Activated CD8-positive, alpha-beta memory T cell treated with anti-CD3 and anti-CD28 coated beads, Interleukin-2, amount 10 ng/mL, durations not matched to agents 7 days and 5 days (primary cell): ENCODE results near the gene PCSK6. TPM values are rescaled to one million over a fixed set of nuclear protein-coding genes. Genes with fewer than 3 reads are reported as not detected.
A peak's percentile ranks its signal among the peaks of the same experiment; 100 is the strongest.
"Not testable (repeated sequence)": the region's sequence is repeated elsewhere in the genome, so short reads cannot be mapped to it uniquely, and the experiment has no call there.

Experiments used
- ATAC-seq: fragments of 150-1000 bp; cut with Tn5 transposase; one replicate; pipeline ENCODE4 v1.10.0; 2021; ENCODE audit warnings: moderate library complexity
- CTCF ChIA-PET: fragments of 350-600 bp; sonication (Branson Sonifier 250); formaldehyde crosslinking; loops from one replicate; lab custom pipeline; 2021; ENCODE audit warnings: antibody characterized with exemption; lab: Charles Lee
- DNase-seq: peaks from one replicate; pipeline ENCODE4 v3.0.0-alpha.2; 2020
- H3K27ac Mint-ChIP-seq: one replicate; pipeline ENCODE4 v1.8.0; 2021; ENCODE audit warnings: mild to moderate bottlenecking, mixed read lengths
- H3K27me3 Mint-ChIP-seq: one replicate; pipeline ENCODE4 v1.8.0; 2021; ENCODE audit warnings: mixed read lengths
- H3K36me3 Mint-ChIP-seq: one replicate; pipeline ENCODE4 v1.8.0; 2021; ENCODE audit warnings: mild to moderate bottlenecking, mixed read lengths
- H3K4me1 Mint-ChIP-seq: one replicate; pipeline ENCODE4 v1.8.0; 2021; ENCODE audit warnings: mixed read lengths
- H3K4me3 Mint-ChIP-seq: one replicate; pipeline ENCODE4 v1.8.0; 2021; ENCODE audit warnings: mild to moderate bottlenecking, moderate library complexity, mixed read lengths
- H3K9me3 Mint-ChIP-seq: one replicate; pipeline ENCODE4 v1.8.0; 2022; ENCODE audit warnings: low read depth, mixed read lengths
- total RNA-seq, 2 experiments: library from RNA; stranded (reverse); gene quantifications; one replicate each; pipeline ENCODE4 v1.2.3, GENCODE V29; 2021

The PCSK6 gene
- total RNA-seq, 2 experiments from 2014 or later, result 0.44 to 1.5 TPM

DNA sequence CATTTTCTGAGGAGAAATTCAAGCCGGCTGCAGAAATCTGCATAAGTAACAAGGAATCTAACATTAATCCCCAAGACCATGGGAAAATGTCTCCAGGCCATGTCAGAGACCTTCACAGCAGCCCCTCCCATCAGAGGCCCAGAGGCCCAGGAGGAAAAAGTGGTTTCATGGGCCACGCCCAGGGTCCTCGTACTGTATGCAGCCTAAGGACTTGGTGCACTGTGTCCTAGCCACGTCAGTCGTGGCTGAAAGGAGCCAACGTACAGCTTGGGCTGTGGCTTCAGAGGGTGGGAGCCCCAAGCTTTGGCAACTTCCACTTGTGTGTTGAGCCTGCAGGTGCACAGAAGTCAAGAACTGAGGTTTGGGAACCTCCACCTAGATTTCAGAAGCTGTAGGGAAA lies 73.0 kb downstream of the PCSK6 start:
- H3K36me3 Mint-ChIP-seq, H3K27ac Mint-ChIP-seq, H3K4me3 Mint-ChIP-seq, ATAC-seq, H3K9me3 Mint-ChIP-seq, CTCF ChIA-PET, H3K4me1 Mint-ChIP-seq: not testable (repeated sequence)
- peaks cover 29% of the 10 kb centered on the region for H3K27me3 Mint-ChIP-seq
- DNase-seq, result peak; percentile 29

- H3K27ac Mint-ChIP-seq, result no peak overlapping the region
- H3K27me3 Mint-ChIP-seq, result peaks cover 26% of the 10 kb centered on the region
- no peaks in the 10 kb centered on the region for H3K4me1 Mint-ChIP-seq
- H3K36me3 Mint-ChIP-seq, result no peaks in the 10 kb centered on the region
- ATAC-seq, result no peak
- no peaks in the 10 kb centered on the region for H3K9me3 Mint-ChIP-seq
- CTCF ChIA-PET, result no interaction called here
- H3K4me3 Mint-ChIP-seq, result no peak overlapping the region
- no peak for DNase-seq
These were observed 76.3 kb downstream of the PCSK6 start for GRCh38 chr15:101413239-101413638.

DNA sequence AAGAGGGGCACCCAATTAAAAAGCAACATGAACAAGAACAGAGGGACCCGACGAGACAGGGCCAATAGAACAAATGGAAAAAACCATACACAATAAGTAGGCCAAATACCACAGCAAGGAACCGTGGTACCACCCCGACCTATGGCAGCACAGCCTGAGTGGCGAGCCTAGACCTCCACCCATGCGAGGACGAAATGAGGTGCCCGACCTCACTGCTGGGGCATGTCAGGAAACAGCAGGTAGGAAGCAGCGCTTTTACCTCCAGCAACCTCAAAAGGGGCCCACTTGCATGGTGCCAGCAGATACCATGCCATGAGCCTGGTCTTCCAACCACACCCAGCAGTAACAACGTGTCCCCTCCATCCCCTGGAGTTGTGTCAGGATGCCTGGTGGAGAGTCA lies 77.9 kb downstream of the PCSK6 start:
- H3K36me3 Mint-ChIP-seq, result no peaks in the 10 kb centered on the region
- no peak overlapping the region for H3K27ac Mint-ChIP-seq
- peaks cover 24% of the 10 kb centered on the region for H3K27me3 Mint-ChIP-seq
- ATAC-seq (no peak), DNase-seq (peak; percentile 31)
- CTCF ChIA-PET, result no interaction called here
- no peaks in the 10 kb centered on the region for H3K9me3 Mint-ChIP-seq
- no peak overlapping the region for H3K4me3 Mint-ChIP-seq
- H3K4me1 Mint-ChIP-seq, result peaks cover 2% of the 10 kb centered on the region

GRCh38 chr15:101411085-101411484 lies 78.4 kb downstream of the PCSK6 start:
- CTCF ChIA-PET, result no interaction called here
- H3K27ac Mint-ChIP-seq, result no peak overlapping the region
- no peaks in the 10 kb centered on the region for H3K36me3 Mint-ChIP-seq
- peaks cover 22% of the 10 kb centered on the region for H3K27me3 Mint-ChIP-seq
- DNase-seq (no peak), ATAC-seq (no peak)
- H3K4me1 Mint-ChIP-seq, result peaks cover 2% of the 10 kb centered on the region
- no peaks in the 10 kb centered on the region for H3K9me3 Mint-ChIP-seq
- H3K4me3 Mint-ChIP-seq, result no peak overlapping the region

GRCh38 chr15:101410612-101411011 lies 78.9 kb downstream of the PCSK6 start:
- no peak for ATAC-seq
- H3K4me1 Mint-ChIP-seq, result peaks cover 2% of the 10 kb centered on the region
- no peaks in the 10 kb centered on the region for H3K36me3 Mint-ChIP-seq
- no peak overlapping the region for H3K4me3 Mint-ChIP-seq
- no peaks in the 10 kb centered on the region for H3K9me3 Mint-ChIP-seq
- CTCF ChIA-PET, result no interaction called here
- no peak overlapping the region for H3K27ac Mint-ChIP-seq
- no peak for DNase-seq
- peaks cover 17% of the 10 kb centered on the region for H3K27me3 Mint-ChIP-seq

GRCh38 chr15:101409621-101410020 lies 79.9 kb downstream of the PCSK6 start:
- peaks cover 13% of the 10 kb centered on the region for H3K27me3 Mint-ChIP-seq
- CTCF ChIA-PET, result no interaction called here
- ATAC-seq (no peak), DNase-seq (peak; percentile 37)
- peaks cover 2% of the 10 kb centered on the region for H3K4me1 Mint-ChIP-seq
- no peaks in the 10 kb centered on the region for H3K9me3 Mint-ChIP-seq
- H3K36me3 Mint-ChIP-seq, result no peaks in the 10 kb centered on the region
- no peak overlapping the region for H3K27ac Mint-ChIP-seq
- H3K4me3 Mint-ChIP-seq, result no peak overlapping the region

DNA sequence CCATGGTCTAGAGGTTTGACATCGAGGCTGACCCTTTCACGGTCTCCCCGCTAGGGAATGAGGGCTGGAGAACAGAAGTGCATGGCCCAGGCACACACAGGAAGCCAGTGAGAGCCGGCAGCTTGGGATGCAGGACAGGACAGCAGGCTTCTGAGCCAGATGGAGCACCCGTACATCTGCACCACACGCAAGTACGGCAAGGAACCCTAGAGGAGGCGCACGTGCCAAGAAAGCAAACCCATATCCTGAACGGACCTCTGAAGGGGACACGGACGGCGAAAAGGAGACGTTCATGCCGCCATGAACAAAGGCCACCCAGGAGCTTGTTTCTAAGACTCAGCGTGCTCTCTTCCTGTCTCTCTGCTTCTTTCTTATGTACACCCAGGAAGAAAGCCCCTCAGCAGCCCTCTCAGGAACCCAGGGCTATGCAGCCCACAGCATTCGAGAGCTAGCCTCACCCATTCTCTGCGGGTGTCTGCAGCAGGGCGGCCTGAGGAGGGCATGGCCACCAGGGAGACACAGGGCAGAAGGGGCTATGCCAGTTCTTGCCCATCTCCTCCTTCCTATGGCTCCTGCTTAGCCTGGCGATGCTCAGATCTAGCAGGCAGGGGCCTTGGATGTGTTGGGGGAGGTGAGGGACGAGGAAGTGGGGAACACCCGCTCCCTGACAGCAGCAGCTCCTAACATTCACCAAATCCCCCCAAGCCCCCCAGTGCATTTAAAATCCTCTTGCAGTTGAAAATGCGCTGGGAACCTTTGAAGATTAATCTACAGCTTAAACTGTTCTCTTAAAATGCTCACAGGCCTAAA lies 81.3 kb downstream of the PCSK6 start:
- CTCF ChIA-PET, result no interaction called here
- H3K36me3 Mint-ChIP-seq, result no peaks in the 10 kb centered on the region
- peaks cover 2% of the 10 kb centered on the region for H3K4me1 Mint-ChIP-seq
- no peaks in the 10 kb centered on the region for H3K9me3 Mint-ChIP-seq
- peaks cover 5% of the 10 kb centered on the region for H3K27me3 Mint-ChIP-seq
- no peak overlapping the region for H3K27ac Mint-ChIP-seq
- no peak for ATAC-seq
- no peak overlapping the region for H3K4me3 Mint-ChIP-seq
- peak; percentile 31 for DNase-seq

GRCh38 chr15:101407439-101407838 lies 82.1 kb downstream of the PCSK6 start:
- H3K27me3 Mint-ChIP-seq, result peaks cover 4% of the 10 kb centered on the region
- CTCF ChIA-PET, result no interaction called here

GRCh38 chr15:101406526-101407195 lies 82.8 kb downstream of the PCSK6 start:
- Mint-ChIP-seq H3K27ac (no peak overlapping the region), H3K4me3 (no peak overlapping the region), H3K9me3 (no peaks in the 10 kb centered on the region), H3K36me3 (no peaks in the 10 kb centered on the region), H3K27me3 (peaks cover 2% of the 10 kb centered on the region), H3K4me1 (peaks cover 2% of the 10 kb centered on the region)
- no peak for ATAC-seq
- CTCF ChIA-PET, result no interaction called here
- DNase-seq, result no peak

More at GRCh38 chr15:101407439-101407838, 82.1 kb downstream of the PCSK6 start:
- no peaks in the 10 kb centered on the region for H3K36me3 Mint-ChIP-seq
- H3K4me1 Mint-ChIP-seq, result peaks cover 2% of the 10 kb centered on the region
- no peak overlapping the region for H3K4me3 Mint-ChIP-seq
- ATAC-seq (no peak), DNase-seq (peak; percentile 34)
- H3K9me3 Mint-ChIP-seq, result no peaks in the 10 kb centered on the region
- H3K27ac Mint-ChIP-seq, result no peak overlapping the region

DNA sequence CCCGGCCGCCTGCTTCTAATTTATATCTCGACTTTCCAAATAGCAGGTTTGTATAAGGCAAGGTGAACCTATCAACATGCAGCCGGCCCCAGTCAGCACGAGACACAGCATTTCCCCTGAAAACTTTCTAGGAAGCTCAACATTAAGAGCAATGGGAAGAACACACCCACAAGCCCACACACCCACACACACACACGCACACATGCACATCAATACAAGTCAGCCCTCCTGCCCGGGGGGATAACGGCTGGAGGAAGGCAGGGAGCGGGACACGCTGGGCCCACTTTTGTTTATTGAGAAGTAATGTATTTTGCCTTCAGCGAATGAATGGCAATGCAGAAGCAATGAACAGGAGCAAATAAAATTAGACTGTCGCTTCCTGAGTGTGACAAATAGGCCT lies 83.5 kb downstream of the PCSK6 start:
- CTCF ChIA-PET, result no interaction called here

GRCh38 chr15:101404245-101404644 lies 85.3 kb downstream of the PCSK6 start:
- Mint-ChIP-seq H3K27ac (no peak overlapping the region), H3K36me3 (no peaks in the 10 kb centered on the region), H3K4me3 (no peak overlapping the region), H3K9me3 (no peaks in the 10 kb centered on the region), H3K27me3 (peaks cover 5% of the 10 kb centered on the region), H3K4me1 (peaks cover 2% of the 10 kb centered on the region)
- ATAC-seq, result no peak
- no peak for DNase-seq
- CTCF ChIA-PET, result no interaction called here

More for the DNA sequence above, 83.5 kb downstream of the PCSK6 start:
- Mint-ChIP-seq H3K9me3 (no peaks in the 10 kb centered on the region), H3K27ac (no peak overlapping the region), H3K27me3 (peaks cover 5% of the 10 kb centered on the region), H3K4me3 (no peak overlapping the region), H3K36me3 (no peaks in the 10 kb centered on the region), H3K4me1 (peaks cover 2% of the 10 kb centered on the region)
- DNase-seq (no peak), ATAC-seq (no peak)

GRCh38 chr15:101402883-101403282 lies 86.6 kb downstream of the PCSK6 start:
- H3K4me3 Mint-ChIP-seq, CTCF ChIA-PET, H3K27me3 Mint-ChIP-seq, H3K36me3 Mint-ChIP-seq, H3K9me3 Mint-ChIP-seq, H3K4me1 Mint-ChIP-seq, H3K27ac Mint-ChIP-seq, ATAC-seq, DNase-seq: not testable (repeated sequence)

- H3K4me1 Mint-ChIP-seq, result peaks cover 3% of the 10 kb centered on the region
- CTCF ChIA-PET, result no interaction called here
- peaks cover 8% of the 10 kb centered on the region for H3K27me3 Mint-ChIP-seq
These were observed 88.2 kb downstream of the PCSK6 start for GRCh38 chr15:101401286-101401685.

DNA sequence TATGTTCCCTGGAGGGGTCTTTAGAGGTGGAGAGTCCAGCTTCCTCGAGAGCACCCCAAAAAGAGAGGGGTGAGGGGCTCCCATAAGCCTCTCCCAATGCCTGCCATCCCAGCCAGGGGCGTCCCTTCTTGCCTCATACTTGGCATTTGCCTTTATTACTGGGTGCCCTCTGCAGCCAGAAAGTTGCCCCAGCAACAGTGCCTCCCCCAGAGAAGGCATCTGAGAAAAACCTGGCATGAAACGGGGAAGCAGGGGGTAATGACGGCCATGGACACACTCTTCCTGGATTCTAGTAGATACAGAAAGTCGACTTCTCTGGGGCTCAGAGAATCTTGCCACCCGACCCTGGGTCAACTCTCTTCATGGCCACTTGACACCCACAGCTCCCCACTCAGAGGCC lies 90.1 kb downstream of the PCSK6 start:
- Mint-ChIP-seq H3K4me3 (no peak overlapping the region), H3K9me3 (no peaks in the 10 kb centered on the region), H3K4me1 (peaks cover 3% of the 10 kb centered on the region), H3K36me3 (no peaks in the 10 kb centered on the region), H3K27me3 (peaks cover 17% of the 10 kb centered on the region), H3K27ac (no peak overlapping the region)
- DNase-seq, result no peak
- no peak for ATAC-seq
- CTCF ChIA-PET, result no interaction called here

More at GRCh38 chr15:101401286-101401685, 88.2 kb downstream of the PCSK6 start:
- DNase-seq, result no peak
- Mint-ChIP-seq H3K4me3 (no peak overlapping the region), H3K27ac (no peak overlapping the region), H3K36me3 (no peaks in the 10 kb centered on the region), H3K9me3 (no peaks in the 10 kb centered on the region)
- no peak for ATAC-seq
